Activated CD8-positive, alpha-beta memory T cell treated with anti-CD3 and anti-CD28 coated beads, Interleukin-2, amount 10 ng/mL, durations not matched to agents 7 days and 5 days (primary cell): ENCODE data around the gene ZNF239. TPM values are rescaled to one million over a fixed set of nuclear protein-coding genes. Genes with fewer than 3 reads are reported as not detected.
"Not testable (repeated sequence)": the region's sequence is repeated elsewhere in the genome, so short reads cannot be mapped to it uniquely, and the experiment has no call there.

ENCODE experiments used
- ATAC-seq: fragments of 150-1000 bp; cut with Tn5 transposase; one replicate; pipeline ENCODE4 v1.10.0; 2021; ENCODE audit warnings: moderate library complexity
- CTCF ChIA-PET: fragments of 350-600 bp; sonication (Branson Sonifier 250); formaldehyde crosslinking; loops from one replicate; lab custom pipeline; 2021; ENCODE audit warnings: antibody characterized with exemption; lab: Charles Lee
- DNase-seq: peaks from one replicate; pipeline ENCODE4 v3.0.0-alpha.2; 2020
- H3K27ac Mint-ChIP-seq: one replicate; pipeline ENCODE4 v1.8.0; 2021; ENCODE audit warnings: mild to moderate bottlenecking, mixed read lengths
- H3K27me3 Mint-ChIP-seq: one replicate; pipeline ENCODE4 v1.8.0; 2021; ENCODE audit warnings: mixed read lengths
- H3K36me3 Mint-ChIP-seq: one replicate; pipeline ENCODE4 v1.8.0; 2021; ENCODE audit warnings: mild to moderate bottlenecking, mixed read lengths
- H3K4me1 Mint-ChIP-seq: one replicate; pipeline ENCODE4 v1.8.0; 2021; ENCODE audit warnings: mixed read lengths
- H3K4me3 Mint-ChIP-seq: one replicate; pipeline ENCODE4 v1.8.0; 2021; ENCODE audit warnings: mild to moderate bottlenecking, moderate library complexity, mixed read lengths
- H3K9me3 Mint-ChIP-seq: one replicate; pipeline ENCODE4 v1.8.0; 2022; ENCODE audit warnings: low read depth, mixed read lengths
- total RNA-seq, 2 experiments: library from RNA; stranded (reverse); gene quantifications; one replicate each; pipeline ENCODE4 v1.2.3, GENCODE V29; 2021

The ZNF239 gene
- total RNA-seq, 2 experiments from 2014 or later, result 0.26 TPM; not detected in 1

GRCh38 chr10:43596546-43596945 lies 22.1 kb upstream of the ZNF239 start:
- H3K9me3 Mint-ChIP-seq, result peaks cover 14% of the 10 kb centered on the region
- H3K4me1 Mint-ChIP-seq, result peaks cover 21% of the 10 kb centered on the region
- H3K27me3 Mint-ChIP-seq, result peaks cover 28% of the 10 kb centered on the region
- CTCF ChIA-PET, result no interaction called here
- peaks cover 13% of the 10 kb centered on the region for H3K36me3 Mint-ChIP-seq
- H3K4me3 Mint-ChIP-seq, result no peak overlapping the region
- DNase-seq, result no peak
- no peak for ATAC-seq
- H3K27ac Mint-ChIP-seq, result no peak overlapping the region

- CTCF ChIA-PET, result interaction anchor here (1.5 kb wide), 1 partner anchor 391 kb away, joined by 3 read pairs; no protein-coding TSS in a partner anchor
- peaks cover 21% of the 10 kb centered on the region for H3K4me1 Mint-ChIP-seq
- ATAC-seq, result peak; percentile 48
Observed at GRCh38 chr10:43595739-43596298, 21.4 kb upstream of the ZNF239 start.

GRCh38 chr10:43594944-43595589 lies 20.7 kb upstream of the ZNF239 start:
- DNase-seq (peak; percentile 64), ATAC-seq (peak; percentile 87)
- Mint-ChIP-seq H3K9me3 (peaks cover 11% of the 10 kb centered on the region), H3K27ac (peak overlapping the region; percentile 16), H3K4me3 (peak overlapping the region; percentile 64), H3K4me1 (peaks cover 21% of the 10 kb centered on the region), H3K36me3 (peaks cover 13% of the 10 kb centered on the region), H3K27me3 (peaks cover 28% of the 10 kb centered on the region)
- CTCF ChIA-PET, result interaction anchor here (1.0 to 1.5 kb wide), 3 partner anchors 11 to 390 kb away, joined by 3 to 5 read pairs (median 3); partner anchors contain the start of gene ZNF485

More at GRCh38 chr10:43595739-43596298, 21.4 kb upstream of the ZNF239 start:
- Mint-ChIP-seq H3K9me3 (peaks cover 11% of the 10 kb centered on the region), H3K27ac (no peak overlapping the region), H3K36me3 (peaks cover 13% of the 10 kb centered on the region), H3K27me3 (peaks cover 25% of the 10 kb centered on the region), H3K4me3 (no peak overlapping the region)
- peak; percentile 52 for DNase-seq

GRCh38 chr10:43591303-43591904 lies 17.0 kb upstream of the ZNF239 start:
- H3K36me3 Mint-ChIP-seq, result peaks cover 9% of the 10 kb centered on the region
- peaks cover 19% of the 10 kb centered on the region for H3K4me1 Mint-ChIP-seq
- H3K27ac Mint-ChIP-seq, result no peak overlapping the region
- CTCF ChIA-PET, result no interaction called here
- H3K27me3 Mint-ChIP-seq, result peaks cover 33% of the 10 kb centered on the region
- no peak overlapping the region for H3K4me3 Mint-ChIP-seq
- DNase-seq (no peak), ATAC-seq (no peak)
- peaks cover 7% of the 10 kb centered on the region for H3K9me3 Mint-ChIP-seq

- ATAC-seq, DNase-seq, CTCF ChIA-PET, H3K36me3 Mint-ChIP-seq, H3K4me3 Mint-ChIP-seq, H3K4me1 Mint-ChIP-seq, H3K27ac Mint-ChIP-seq, H3K9me3 Mint-ChIP-seq: not testable (repeated sequence)
- peaks cover 12% of the 10 kb centered on the region for H3K27me3 Mint-ChIP-seq
Observed at GRCh38 chr10:43586730-43587115, 12.3 kb upstream of the ZNF239 start.

GRCh38 chr10:43585981-43586729 lies 11.7 kb upstream of the ZNF239 start:
- Mint-ChIP-seq H3K4me1 (no peaks in the 10 kb centered on the region), H3K4me3 (no peak overlapping the region), H3K36me3 (peaks cover 4% of the 10 kb centered on the region), H3K27ac (no peak overlapping the region), H3K9me3 (peaks cover 6% of the 10 kb centered on the region), H3K27me3 (peaks cover 14% of the 10 kb centered on the region)
- ATAC-seq (no peak), DNase-seq (no peak)
- CTCF ChIA-PET, result no interaction called here

- no peak for DNase-seq
- peaks cover 6% of the 10 kb centered on the region for H3K9me3 Mint-ChIP-seq
- no peak for ATAC-seq
- H3K27ac Mint-ChIP-seq, result no peak overlapping the region
- no peaks in the 10 kb centered on the region for H3K4me1 Mint-ChIP-seq
- CTCF ChIA-PET, result interaction anchor here (0.6 kb wide), 1 partner anchor 255 kb away, joined by 4 read pairs; no protein-coding TSS in a partner anchor
- no peak overlapping the region for H3K4me3 Mint-ChIP-seq
- peaks cover 4% of the 10 kb centered on the region for H3K36me3 Mint-ChIP-seq
- H3K27me3 Mint-ChIP-seq, result peaks cover 11% of the 10 kb centered on the region
Observed at GRCh38 chr10:43585046-43585445, 10.6 kb upstream of the ZNF239 start.

- CTCF ChIA-PET, result no interaction called here
- H3K36me3 Mint-ChIP-seq, result peaks cover 4% of the 10 kb centered on the region
- H3K4me3 Mint-ChIP-seq, result no peak overlapping the region
- H3K27ac Mint-ChIP-seq, result no peak overlapping the region
- ATAC-seq (no peak), DNase-seq (no peak)
- H3K4me1 Mint-ChIP-seq, result no peaks in the 10 kb centered on the region
- H3K27me3 Mint-ChIP-seq, result peaks cover 11% of the 10 kb centered on the region
- peaks cover 6% of the 10 kb centered on the region for H3K9me3 Mint-ChIP-seq
Observed at GRCh38 chr10:43584051-43584450, 9.6 kb upstream of the ZNF239 start.

- ATAC-seq (no peak), DNase-seq (no peak)
- CTCF ChIA-PET, result no interaction called here
- H3K27me3 Mint-ChIP-seq, result peaks cover 2% of the 10 kb centered on the region
- peaks cover 23% of the 10 kb centered on the region for H3K4me1 Mint-ChIP-seq
- peaks cover 27% of the 10 kb centered on the region for H3K36me3 Mint-ChIP-seq
- H3K27ac Mint-ChIP-seq, result peak overlapping the region; percentile 1
- H3K4me3 Mint-ChIP-seq, result peak overlapping the region; percentile 3
- peaks cover 18% of the 10 kb centered on the region for H3K9me3 Mint-ChIP-seq
Observed at GRCh38 chr10:43576580-43576979, 2.2 kb upstream of the ZNF239 start.

GRCh38 chr10:43576062-43576461 lies 1.6 kb upstream of the ZNF239 start:
- Mint-ChIP-seq H3K4me1 (peaks cover 25% of the 10 kb centered on the region), H3K9me3 (peaks cover 15% of the 10 kb centered on the region), H3K4me3 (peak overlapping the region; percentile 11), H3K27ac (peak overlapping the region; percentile 50), H3K36me3 (peaks cover 25% of the 10 kb centered on the region), H3K27me3 (no peaks in the 10 kb centered on the region)
- ATAC-seq (no peak), DNase-seq (no peak)
- CTCF ChIA-PET, result no interaction called here

GRCh38 chr10:43574906-43575305 lies 490 bp upstream of the ZNF239 start:
- H3K4me1 Mint-ChIP-seq, result peaks cover 26% of the 10 kb centered on the region

GRCh38 chr10:43573250-43574000 lies 991 bp downstream of the ZNF239 start:
- Mint-ChIP-seq H3K36me3 (peaks cover 27% of the 10 kb centered on the region), H3K27ac (no peak overlapping the region), H3K27me3 (no peaks in the 10 kb centered on the region), H3K9me3 (peaks cover 17% of the 10 kb centered on the region), H3K4me3 (no peak overlapping the region), H3K4me1 (peaks cover 26% of the 10 kb centered on the region)
- DNase-seq (no peak), ATAC-seq (no peak)
- CTCF ChIA-PET, result no interaction called here

More at GRCh38 chr10:43574906-43575305, 490 bp upstream of the ZNF239 start:
- no peak for DNase-seq
- Mint-ChIP-seq H3K4me3 (peak overlapping the region; percentile 21), H3K9me3 (peaks cover 19% of the 10 kb centered on the region), H3K36me3 (peaks cover 27% of the 10 kb centered on the region), H3K27ac (no peak overlapping the region), H3K27me3 (no peaks in the 10 kb centered on the region)
- CTCF ChIA-PET, result no interaction called here
- no peak for ATAC-seq

GRCh38 chr10:43570971-43571370 lies 3.4 kb downstream of the ZNF239 start:
- Mint-ChIP-seq H3K27ac (no peak overlapping the region), H3K27me3 (no peaks in the 10 kb centered on the region), H3K4me1 (peaks cover 19% of the 10 kb centered on the region), H3K4me3 (no peak overlapping the region), H3K36me3 (peaks cover 18% of the 10 kb centered on the region), H3K9me3 (peaks cover 14% of the 10 kb centered on the region)
- no peak for ATAC-seq
- no peak for DNase-seq
- CTCF ChIA-PET, result no interaction called here
